HL-60 (cell line): Measurements from ENCODE around the gene TENM3.

Experiments used
- DNase-seq, 2 experiments: peaks; one replicate each; pipeline ENCODE4 v3.0.0-alpha.2; 2010 to 2020; ENCODE audit warnings: low read depth in 1 of 2, low spot score in 1 of 2
- H3K27ac ChIP-seq: fragments of 250-450 bp; sonication (Bioruptor Pico); replicated peaks from 2 replicates; pipeline ENCODE4 v1.5.1; 2020; ENCODE audit warnings: mild to moderate bottlenecking, moderate library complexity
- H3K27me3 ChIP-seq: fragments of 250-450 bp; sonication (Bioruptor Pico); 2 replicates; pipeline ENCODE4 v1.5.1; 2021; ENCODE audit warnings: mild to moderate bottlenecking, moderate library complexity; ENCODE audit not compliant: insufficient read depth, poor library complexity, severe bottlenecking
- H3K4me3 ChIP-seq: replicated peaks from 2 replicates; pipeline ENCODE4 v1.5.1; 2011; ENCODE audit warnings: mild to moderate bottlenecking, control low read depth, low read length; ENCODE audit not compliant: insufficient read depth
- GABPA ChIP-seq: IDR thresholded peaks from 2 replicates; pipeline ENCODE4 v1.6.1; 2012; ENCODE audit warnings: low read depth
- POLR2AphosphoS5 ChIP-seq: IDR thresholded peaks from 2 replicates; pipeline ENCODE4 v1.6.1; 2012; ENCODE audit warnings: low read depth
- REST ChIP-seq: IDR thresholded peaks from 2 replicates; pipeline ENCODE4 v1.6.1; 2012; ENCODE audit warnings: low read depth; ENCODE audit not compliant: insufficient replicate concordance
- SPI1 ChIP-seq: IDR thresholded peaks from 2 replicates; pipeline ENCODE4 v1.6.1; 2012; ENCODE audit warnings: low read depth, mild to moderate bottlenecking, borderline replicate concordance
- TF ChIP-seq, protein P1 (sequence below): IDR thresholded peaks from one replicate; pipeline ENCODE4 v1.5.1; 2011; ENCODE audit warnings: low read length, control low read depth, inconsistent platforms; ENCODE audit not compliant: insufficient read depth

TENM3 gene

DNA sequence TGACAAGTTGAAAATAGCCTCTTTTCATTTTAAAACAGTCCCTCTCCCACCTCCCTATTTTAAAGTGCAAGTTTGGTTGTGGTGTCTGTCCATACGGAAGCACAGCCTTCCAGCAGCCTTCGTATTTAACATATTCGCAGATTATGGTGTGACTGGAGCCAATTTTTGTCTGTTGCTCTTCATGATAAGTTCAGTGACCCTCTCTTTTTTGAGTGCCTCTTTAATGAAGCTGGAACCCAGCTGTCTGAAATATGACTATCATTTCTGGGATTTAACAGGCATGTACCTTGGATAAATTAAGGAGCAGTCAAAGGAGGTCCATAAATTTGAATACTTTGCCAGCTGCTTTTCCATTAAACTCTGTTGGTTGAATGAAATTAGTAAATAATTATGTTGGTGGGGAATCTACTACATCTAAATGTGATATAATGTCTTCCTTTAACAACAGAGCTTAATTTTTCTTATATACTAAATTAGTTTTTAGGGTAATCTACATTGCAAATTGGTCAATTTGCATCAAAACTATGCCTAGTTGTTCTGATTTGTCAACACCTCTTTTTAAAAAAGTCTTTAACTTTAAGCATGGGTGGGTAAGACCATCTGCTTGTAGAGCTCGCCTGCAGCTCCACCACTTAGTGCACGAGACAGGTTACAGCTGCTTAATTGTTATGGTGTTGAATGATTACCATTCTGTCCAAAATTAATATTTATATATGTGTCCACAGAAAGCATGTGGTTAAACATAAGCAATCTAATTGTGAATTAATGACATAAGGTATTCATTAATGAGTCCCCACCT lies 457.4 kb downstream of the TENM3 start:
- TF ChIP-seq POLR2AphosphoS5, result no peak
- no peak for TF ChIP-seq GABPA
- Histone ChIP-seq H3K4me3 (no peak overlapping the region), H3K27ac (no peak overlapping the region), H3K27me3 (no peaks in the 10 kb centered on the region)
- no peak for DNase-seq

GRCh38 chr4:182704077-182704476 lies 460.9 kb downstream of the TENM3 start:
- TF ChIP-seq SPI1, result no peak
- no peak for TF ChIP-seq GABPA
- TF ChIP-seq, protein P1, sequence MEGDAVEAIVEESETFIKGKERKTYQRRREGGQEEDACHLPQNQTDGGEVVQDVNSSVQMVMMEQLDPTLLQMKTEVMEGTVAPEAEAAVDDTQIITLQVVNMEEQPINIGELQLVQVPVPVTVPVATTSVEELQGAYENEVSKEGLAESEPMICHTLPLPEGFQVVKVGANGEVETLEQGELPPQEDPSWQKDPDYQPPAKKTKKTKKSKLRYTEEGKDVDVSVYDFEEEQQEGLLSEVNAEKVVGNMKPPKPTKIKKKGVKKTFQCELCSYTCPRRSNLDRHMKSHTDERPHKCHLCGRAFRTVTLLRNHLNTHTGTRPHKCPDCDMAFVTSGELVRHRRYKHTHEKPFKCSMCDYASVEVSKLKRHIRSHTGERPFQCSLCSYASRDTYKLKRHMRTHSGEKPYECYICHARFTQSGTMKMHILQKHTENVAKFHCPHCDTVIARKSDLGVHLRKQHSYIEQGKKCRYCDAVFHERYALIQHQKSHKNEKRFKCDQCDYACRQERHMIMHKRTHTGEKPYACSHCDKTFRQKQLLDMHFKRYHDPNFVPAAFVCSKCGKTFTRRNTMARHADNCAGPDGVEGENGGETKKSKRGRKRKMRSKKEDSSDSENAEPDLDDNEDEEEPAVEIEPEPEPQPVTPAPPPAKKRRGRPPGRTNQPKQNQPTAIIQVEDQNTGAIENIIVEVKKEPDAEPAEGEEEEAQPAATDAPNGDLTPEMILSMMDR, result no peak
- DNase-seq, result no peak
- no peak overlapping the region for H3K27ac ChIP-seq
- no peak overlapping the region for H3K4me3 ChIP-seq
- H3K27me3 ChIP-seq, result no peaks in the 10 kb centered on the region

DNA sequence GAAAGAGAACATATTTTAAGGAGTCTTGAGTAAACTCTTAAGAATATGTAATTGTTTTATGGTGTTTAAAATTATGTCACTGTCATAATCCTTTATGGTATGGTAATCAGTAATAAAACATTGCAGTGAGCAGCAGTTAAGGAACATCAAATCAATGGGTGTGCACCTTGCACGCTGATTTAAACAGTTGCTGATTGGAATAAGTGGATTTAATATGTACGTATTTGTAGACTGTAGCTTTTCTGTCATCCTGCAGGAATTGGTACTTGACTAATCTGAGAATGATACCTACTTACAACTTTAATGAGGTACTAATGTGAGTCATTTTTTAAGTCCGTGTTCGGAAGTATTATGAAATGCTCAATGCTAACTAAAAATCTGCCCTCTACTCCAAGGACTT lies 461.7 kb downstream of the TENM3 start:
- no peak for DNase-seq
- H3K27ac ChIP-seq, result no peak overlapping the region
- H3K27me3 ChIP-seq, result no peaks in the 10 kb centered on the region
- no peak overlapping the region for H3K4me3 ChIP-seq
- TF ChIP-seq POLR2AphosphoS5, result no peak

DNA sequence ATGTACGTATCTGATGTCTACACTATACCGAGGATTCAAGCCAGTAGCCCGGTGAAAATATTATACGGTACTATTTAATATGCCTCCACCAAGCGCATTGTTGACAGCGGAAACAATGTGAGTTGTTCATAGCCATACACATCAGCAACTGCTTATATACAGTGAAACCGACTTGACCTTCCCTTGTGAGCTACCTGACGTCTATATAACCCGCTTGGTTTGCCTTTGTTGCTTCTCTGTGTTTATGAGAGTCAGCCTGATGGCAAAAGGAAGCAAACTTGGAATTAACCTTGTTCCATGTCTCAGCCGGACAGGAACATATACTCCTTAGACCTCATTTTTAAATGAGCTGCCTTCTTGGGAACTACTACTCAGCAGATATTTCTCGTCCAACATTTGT lies 462.2 kb downstream of the TENM3 start:
- DNase-seq, result no peak
- no peak overlapping the region for H3K4me3 ChIP-seq
- no peaks in the 10 kb centered on the region for H3K27me3 ChIP-seq
- no peak for TF ChIP-seq SPI1
- no peak for TF ChIP-seq REST
- TF ChIP-seq, protein P1, result no peak
- TF ChIP-seq GABPA, result no peak
- no peak for TF ChIP-seq POLR2AphosphoS5
- H3K27ac ChIP-seq, result no peak overlapping the region

DNA sequence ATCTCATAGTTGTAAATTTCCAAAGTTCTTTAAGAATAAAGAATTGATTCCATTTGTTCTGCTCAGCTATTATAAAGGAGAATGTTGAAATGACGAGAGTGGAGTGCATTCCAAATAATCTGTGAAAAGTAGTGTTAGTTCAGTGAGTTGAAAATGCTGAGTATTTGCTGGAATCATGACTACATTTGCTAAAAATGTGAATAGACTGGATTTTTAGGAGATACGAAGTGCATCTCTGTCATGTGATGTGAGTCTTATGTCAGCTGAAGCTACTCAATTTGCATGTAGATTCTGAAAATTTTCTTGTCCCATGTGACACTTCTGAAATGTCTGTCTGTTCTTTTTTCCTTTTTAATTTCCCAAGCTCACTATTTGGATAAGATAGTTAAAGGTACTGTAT lies 468.0 kb downstream of the TENM3 start:
- Histone ChIP-seq H3K27ac (no peak overlapping the region), H3K4me3 (no peak overlapping the region), H3K27me3 (no peaks in the 10 kb centered on the region)
- DNase-seq, result no peak
- no peak for TF ChIP-seq REST
- TF ChIP-seq POLR2AphosphoS5, result no peak
- TF ChIP-seq, protein P1, result no peak
- no peak for TF ChIP-seq SPI1
- TF ChIP-seq GABPA, result no peak
